Kasumi-1 (cell line): ENCODE results near the gene PI4KA.
A peak's percentile ranks its signal among the peaks of the same experiment; 100 is the strongest.
"Not testable (repeated sequence)": the region's sequence is repeated elsewhere in the genome, so short reads cannot be mapped to it uniquely, and the experiment has no call there.

Experiments used
- DNase-seq, 2 experiments: peaks; one replicate each; lab custom pipeline; 2025; lab: John Stamatoyannopoulos, UW

Gene PI4KA

GRCh38 chr22:20725987-20726558, 132.5 kb downstream of the PI4KA start:
- DNase-seq = no peak

- no peak for DNase-seq
These were observed 133.7 kb downstream of the PI4KA start for GRCh38 chr22:20724676-20725454.

GRCh38 chr22:20721409-20722218, 137.0 kb downstream of the PI4KA start:
- no peak for DNase-seq

- no peak for DNase-seq
These were observed 137.8 kb downstream of the PI4KA start for GRCh38 chr22:20720692-20721408.

GRCh38 chr22:20718727-20719126, 139.9 kb downstream of the PI4KA start:
- not testable (repeated sequence) for DNase-seq

GRCh38 chr22:20717981-20718380, 140.6 kb downstream of the PI4KA start:
- DNase-seq = not testable (repeated sequence)

GRCh38 chr22:20717213-20717866, 141.3 kb downstream of the PI4KA start:
- DNase-seq = not testable (repeated sequence)

- not testable (repeated sequence) for DNase-seq
These were observed 145.5 kb downstream of the PI4KA start for GRCh38 chr22:20713116-20713515.

GRCh38 chr22:20709966-20710365, 148.6 kb downstream of the PI4KA start:
- DNase-seq = not testable (repeated sequence)

- DNase-seq = not testable (repeated sequence)
These were observed 151.0 kb downstream of the PI4KA start for GRCh38 chr22:20707549-20708118.

GRCh38 chr22:20703816-20704609, 154.6 kb downstream of the PI4KA start:
- DNase-seq = not testable (repeated sequence)

GRCh38 chr22:20703414-20703806, 155.2 kb downstream of the PI4KA start:
- not testable (repeated sequence) for DNase-seq

GRCh38 chr22:20702546-20703413, 155.8 kb downstream of the PI4KA start:
- peak; percentile 83 to 85 for DNase-seq

- DNase-seq = not testable (repeated sequence)
These were observed 156.5 kb downstream of the PI4KA start for GRCh38 chr22:20702175-20702545.

GRCh38 chr22:20701680-20702136, 156.9 kb downstream of the PI4KA start:
- not testable (repeated sequence) for DNase-seq

- not testable (repeated sequence) for DNase-seq
These were observed 158.3 kb downstream of the PI4KA start for GRCh38 chr22:20700347-20700746.

GRCh38 chr22:20699856-20700255, 158.8 kb downstream of the PI4KA start:
- not testable (repeated sequence) for DNase-seq

- DNase-seq = peak; percentile 78 to 84
These were observed 161.0 kb downstream of the PI4KA start for GRCh38 chr22:20697481-20698113.

GRCh38 chr22:20696056-20696455, 162.6 kb downstream of the PI4KA start:
- DNase-seq = not testable (repeated sequence)
